Duodenal mucosa (tissue), 2 donors: ENCODE results near the gene GNPTAB.

Source experiments
- H3K27ac ChIP-seq: one replicate; pipeline ENCODE4 v1.7.0; 2013; ENCODE audit warnings: low read depth, low read length
- H3K27me3 ChIP-seq, 2 donors: one replicate each; pipeline ENCODE4 v1.7.0; 2013; ENCODE audit warnings: low read length in 2 of 2, control low read depth in 1 of 2; ENCODE audit not compliant: insufficient read depth in 2 of 2, control insufficient read depth in 1 of 2
- H3K36me3 ChIP-seq, 2 donors: one replicate each; pipeline ENCODE4 v1.7.0; 2013; ENCODE audit warnings: low read length in 2 of 2, control low read depth in 1 of 2; ENCODE audit not compliant: insufficient read depth in 2 of 2, control insufficient read depth in 1 of 2
- H3K4me1 ChIP-seq, 2 donors: one replicate each; pipeline ENCODE4 v1.7.0; 2013; ENCODE audit warnings: low read length in 2 of 2, control low read depth in 1 of 2; ENCODE audit not compliant: insufficient read depth in 2 of 2, control insufficient read depth in 1 of 2
- H3K4me3 ChIP-seq, 2 donors: one replicate each; pipeline ENCODE4 v1.7.0; 2013; ENCODE audit warnings: low read length in 2 of 2, low read depth in 1 of 2
- H3K9ac ChIP-seq, 2 donors: one replicate each; pipeline ENCODE4 v1.7.0; 2013; ENCODE audit warnings: low read length in 2 of 2, low read depth in 1 of 2
- H3K9me3 ChIP-seq, 2 donors: one replicate each; pipeline ENCODE4 v1.7.0; 2013; ENCODE audit warnings: low read length in 2 of 2, control low read depth in 1 of 2; ENCODE audit not compliant: control insufficient read depth in 1 of 2

GNPTAB gene

DNA sequence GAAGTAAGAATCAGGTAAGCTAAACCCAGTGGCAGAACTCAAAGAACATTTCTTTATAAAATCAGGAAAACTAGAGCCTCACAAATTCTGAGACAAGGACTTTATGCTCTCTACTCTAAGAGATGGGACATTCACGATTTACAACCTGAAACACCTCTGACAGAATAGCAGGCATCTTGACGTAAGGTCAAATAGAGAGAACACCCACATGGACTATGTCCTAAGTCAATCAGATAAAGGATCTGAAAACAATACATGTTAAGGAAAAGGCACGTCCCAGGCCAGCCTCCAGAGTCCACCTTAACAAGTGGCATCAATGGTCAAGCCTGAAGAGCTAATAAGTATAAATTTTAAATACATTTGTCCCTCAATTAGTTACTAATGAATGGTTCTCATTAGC lies 51.6 kb downstream of the GNPTAB start:
- no peak overlapping the region for H3K9ac ChIP-seq
- H3K27ac ChIP-seq, result no peak overlapping the region
- H3K27me3 ChIP-seq, result no peaks in the 10 kb centered on the region
- H3K4me3 ChIP-seq, result no peak overlapping the region
- H3K36me3 ChIP-seq, result peaks cover 0 to 18% of the 10 kb centered on the region in 2 donors
- no peaks in the 10 kb centered on the region for H3K9me3 ChIP-seq
- no peaks in the 10 kb centered on the region for H3K4me1 ChIP-seq

DNA sequence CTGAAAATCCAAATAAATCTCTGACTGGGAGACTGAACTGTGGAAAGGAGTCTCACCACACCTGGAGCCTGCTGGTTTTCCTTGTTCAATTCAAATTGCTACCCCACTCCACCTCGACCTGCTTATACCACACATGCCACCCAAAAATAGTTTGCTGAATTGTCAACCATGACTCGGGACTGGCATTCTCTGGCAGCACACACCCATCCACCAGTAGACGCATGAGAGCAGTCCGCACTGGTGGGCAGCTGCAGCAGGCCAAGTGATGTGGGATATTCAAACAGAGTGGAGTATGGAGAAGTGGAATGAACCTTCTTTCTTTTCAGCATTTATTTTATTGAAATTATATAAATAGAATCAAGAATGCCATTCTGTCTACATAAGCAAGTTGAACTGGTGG lies 52.8 kb downstream of the GNPTAB start:
- no peak overlapping the region for H3K27ac ChIP-seq
- H3K9ac ChIP-seq, result no peak overlapping the region
- no peak overlapping the region for H3K4me3 ChIP-seq
- H3K36me3 ChIP-seq, result peaks cover 0 to 15% of the 10 kb centered on the region in 2 donors
- no peaks in the 10 kb centered on the region for H3K27me3 ChIP-seq
- no peaks in the 10 kb centered on the region for H3K4me1 ChIP-seq
- no peaks in the 10 kb centered on the region for H3K9me3 ChIP-seq

DNA sequence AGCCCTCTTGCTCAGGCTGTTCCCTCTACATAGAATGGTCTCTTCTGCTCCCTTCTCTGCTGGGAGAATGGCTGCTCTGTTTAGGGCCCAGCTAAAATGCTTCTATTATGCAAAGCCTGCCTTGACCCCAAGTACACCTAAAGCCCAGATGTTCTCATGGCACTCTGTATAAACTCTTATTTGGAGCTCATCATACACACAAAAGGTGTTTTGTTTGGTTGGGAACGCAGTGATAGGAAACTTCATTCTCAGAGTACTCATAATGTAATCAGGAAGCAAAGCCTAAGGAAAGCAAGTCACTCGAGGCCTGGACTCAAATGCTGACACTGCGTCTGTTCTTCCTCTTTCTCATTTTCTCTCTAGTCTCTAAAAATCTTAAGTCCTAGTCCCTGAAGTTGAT lies 53.3 kb downstream of the GNPTAB start:
- no peaks in the 10 kb centered on the region for H3K9me3 ChIP-seq
- H3K9ac ChIP-seq, result no peak overlapping the region
- no peaks in the 10 kb centered on the region for H3K27me3 ChIP-seq
- H3K27ac ChIP-seq, result no peak overlapping the region
- H3K36me3 ChIP-seq, result peaks cover 0 to 15% of the 10 kb centered on the region in 2 donors
- H3K4me3 ChIP-seq, result no peak overlapping the region
- H3K4me1 ChIP-seq, result no peaks in the 10 kb centered on the region

DNA sequence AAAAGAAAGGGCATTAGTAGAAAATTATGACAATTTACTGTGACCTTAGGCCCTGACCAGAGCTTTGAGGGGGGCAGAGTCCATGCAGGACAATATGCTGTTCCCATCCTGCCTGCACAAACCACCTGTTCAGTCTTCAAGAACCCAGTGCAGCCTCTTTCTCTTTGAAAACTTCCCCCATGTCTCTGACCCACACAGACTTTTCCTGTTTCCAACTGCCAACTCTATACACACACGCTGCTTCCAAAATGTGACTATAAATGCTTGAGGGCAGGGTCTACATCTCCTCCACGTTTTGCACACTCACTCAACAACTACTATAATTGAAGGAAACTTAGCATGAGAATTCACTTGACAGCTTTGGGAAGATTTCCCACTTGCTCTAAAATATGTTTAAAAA lies 54.9 kb downstream of the GNPTAB start:
- Histone ChIP-seq H3K27ac (no peak overlapping the region), H3K27me3 (no peaks in the 10 kb centered on the region), H3K9ac (no peak overlapping the region), H3K4me1 (no peaks in the 10 kb centered on the region), H3K9me3 (no peaks in the 10 kb centered on the region), H3K36me3 (peaks cover 0 to 15% of the 10 kb centered on the region in 2 donors), H3K4me3 (no peak overlapping the region)

DNA sequence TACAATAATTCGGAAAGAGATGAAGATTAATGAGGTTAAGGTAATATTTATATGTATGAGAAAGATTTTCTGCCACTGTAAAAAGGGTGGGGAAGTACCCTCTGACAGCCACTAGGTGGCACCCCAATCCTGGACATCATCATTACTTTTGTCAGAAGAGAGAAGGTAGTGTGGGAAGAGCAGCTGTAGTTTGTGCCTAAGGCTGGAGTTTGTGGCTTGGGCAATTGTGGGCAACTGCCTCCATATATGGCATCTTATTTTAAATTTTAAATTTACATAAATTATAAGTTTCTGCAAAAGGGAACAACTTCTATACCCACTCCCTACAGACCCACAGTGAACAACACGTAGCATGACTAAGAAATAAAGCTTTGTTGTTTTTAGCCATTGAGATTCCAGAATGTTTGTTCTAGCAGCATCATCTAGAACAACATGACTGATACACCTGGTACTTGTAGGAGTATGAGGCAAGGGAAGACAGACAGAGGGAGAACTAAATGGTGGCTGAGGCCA lies 57.1 kb downstream of the GNPTAB start:
- Histone ChIP-seq H3K36me3 (peaks cover 3 to 29% of the 10 kb centered on the region in 2 donors), H3K4me1 (no peaks in the 10 kb centered on the region), H3K27ac (no peak overlapping the region), H3K9me3 (no peaks in the 10 kb centered on the region), H3K4me3 (no peak overlapping the region), H3K27me3 (no peaks in the 10 kb centered on the region), H3K9ac (no peak overlapping the region)

DNA sequence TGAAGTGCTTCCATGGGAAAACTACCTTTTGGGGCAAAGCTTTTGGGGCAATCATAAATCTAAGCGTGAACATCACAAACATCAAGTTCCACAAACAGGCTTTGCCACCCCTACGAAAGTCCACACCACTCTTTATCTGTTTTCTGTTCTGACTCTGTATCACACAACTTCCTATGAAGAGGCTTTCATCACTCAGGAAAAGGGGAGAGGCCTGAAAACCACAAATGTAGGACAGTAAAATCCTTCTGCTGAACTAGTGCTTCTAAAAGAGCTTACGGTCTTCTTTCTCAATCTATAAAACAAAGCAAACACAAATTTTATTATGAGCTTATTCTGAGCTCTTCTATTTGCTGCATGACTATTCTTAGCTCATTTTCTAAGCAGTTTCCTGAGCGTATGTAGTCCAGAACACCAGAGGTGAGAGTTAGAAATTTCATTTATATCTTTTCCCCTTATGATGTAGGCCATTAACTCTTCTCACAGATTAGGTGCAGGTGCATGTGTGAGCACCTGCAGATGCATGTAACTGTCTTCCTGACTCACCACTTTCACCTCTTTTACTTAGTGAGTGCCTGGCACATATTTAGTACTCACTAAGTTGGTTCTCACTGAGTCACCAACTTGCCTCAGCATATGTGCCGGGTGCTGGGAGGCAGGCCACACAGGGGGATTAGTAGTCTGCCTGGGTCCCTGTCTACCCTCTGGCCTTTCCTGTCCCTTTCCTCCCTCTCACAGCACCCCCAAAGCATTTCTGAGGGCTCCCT lies 58.6 kb downstream of the GNPTAB start:
- Histone ChIP-seq H3K4me3 (no peak overlapping the region), H3K4me1 (no peaks in the 10 kb centered on the region), H3K27ac (no peak overlapping the region), H3K36me3 (peaks cover 3 to 31% of the 10 kb centered on the region in 2 donors), H3K9me3 (no peaks in the 10 kb centered on the region), H3K27me3 (no peaks in the 10 kb centered on the region), H3K9ac (no peak overlapping the region)

DNA sequence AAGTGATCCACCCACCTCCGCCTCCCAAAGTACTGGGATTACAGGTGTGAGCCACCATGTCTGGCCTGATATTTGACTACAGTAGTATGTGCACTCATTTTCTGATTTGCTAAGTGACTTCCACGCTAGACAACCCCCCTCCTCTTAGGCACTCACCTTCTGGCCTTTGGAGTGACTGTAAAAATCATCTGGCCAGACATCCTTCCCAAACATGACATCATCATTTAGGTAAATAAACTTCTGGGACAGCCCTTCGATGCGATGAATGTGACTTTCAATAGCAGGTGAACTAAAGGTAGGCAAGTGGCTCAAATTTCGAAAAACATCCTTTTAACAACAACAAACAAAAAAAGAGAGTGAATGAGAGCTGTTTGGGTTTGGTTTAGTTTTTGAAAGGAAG lies 60.9 kb downstream of the GNPTAB start:
- Histone ChIP-seq H3K36me3 (peaks cover 3 to 32% of the 10 kb centered on the region in 2 donors), H3K4me1 (no peaks in the 10 kb centered on the region), H3K9me3 (no peaks in the 10 kb centered on the region)

DNA sequence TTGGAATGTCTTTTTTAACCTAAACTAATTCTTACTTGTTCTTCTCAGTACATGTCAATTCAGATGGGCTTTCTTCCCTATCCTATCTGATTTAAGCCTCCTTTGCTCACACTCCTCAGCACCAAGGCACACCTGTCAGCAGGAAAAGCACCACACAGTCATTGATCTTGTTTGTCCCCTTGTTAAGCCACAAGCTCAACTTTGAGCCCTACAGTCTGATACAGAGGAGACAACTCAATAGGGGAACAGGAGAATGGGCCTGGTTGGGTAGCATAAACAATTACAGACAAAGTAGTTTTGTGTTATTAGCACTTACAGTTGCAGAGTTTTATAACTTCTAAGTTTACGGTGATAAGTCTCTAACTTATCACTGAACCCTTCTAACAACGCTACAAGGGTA lies 62.0 kb downstream of the GNPTAB start:
- H3K4me3 ChIP-seq, result no peak overlapping the region
- H3K36me3 ChIP-seq, result peaks cover 3 to 34% of the 10 kb centered on the region in 2 donors

More for the DNA sequence above, 60.9 kb downstream of the GNPTAB start:
- Histone ChIP-seq H3K9ac (no peak overlapping the region), H3K27me3 (no peaks in the 10 kb centered on the region), H3K27ac (no peak overlapping the region), H3K4me3 (no peak overlapping the region)

DNA sequence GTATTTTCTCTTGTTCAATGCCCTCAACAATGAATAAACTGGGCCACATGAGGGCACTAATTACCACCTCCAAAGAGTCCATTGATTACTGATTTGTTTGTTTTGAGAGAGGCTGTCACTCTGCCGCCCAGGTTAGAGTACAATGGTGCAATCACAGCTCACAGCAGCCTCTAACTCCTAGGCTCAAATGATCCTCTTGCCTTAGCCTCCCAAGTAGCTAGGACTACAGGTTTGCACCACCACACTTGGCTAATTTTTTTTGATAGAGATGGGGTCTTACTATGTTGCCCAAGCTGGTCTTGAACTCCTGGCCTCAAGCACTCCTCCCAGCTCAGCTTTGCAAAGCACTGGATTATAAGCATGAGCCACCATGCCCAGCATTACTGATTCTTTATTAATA lies 63.2 kb downstream of the GNPTAB start:
- Histone ChIP-seq H3K4me3 (no peak overlapping the region), H3K27ac (no peak overlapping the region), H3K36me3 (peaks cover 3 to 34% of the 10 kb centered on the region in 2 donors), H3K9me3 (no peaks in the 10 kb centered on the region), H3K4me1 (peaks cover 0 to 3% of the 10 kb centered on the region in 2 donors), H3K27me3 (no peaks in the 10 kb centered on the region), H3K9ac (no peak overlapping the region)

More for the DNA sequence above, 62.0 kb downstream of the GNPTAB start:
- no peak overlapping the region for H3K9ac ChIP-seq
- H3K4me1 ChIP-seq, result no peaks in the 10 kb centered on the region
- H3K27ac ChIP-seq, result no peak overlapping the region
- H3K27me3 ChIP-seq, result no peaks in the 10 kb centered on the region
- H3K9me3 ChIP-seq, result no peaks in the 10 kb centered on the region

DNA sequence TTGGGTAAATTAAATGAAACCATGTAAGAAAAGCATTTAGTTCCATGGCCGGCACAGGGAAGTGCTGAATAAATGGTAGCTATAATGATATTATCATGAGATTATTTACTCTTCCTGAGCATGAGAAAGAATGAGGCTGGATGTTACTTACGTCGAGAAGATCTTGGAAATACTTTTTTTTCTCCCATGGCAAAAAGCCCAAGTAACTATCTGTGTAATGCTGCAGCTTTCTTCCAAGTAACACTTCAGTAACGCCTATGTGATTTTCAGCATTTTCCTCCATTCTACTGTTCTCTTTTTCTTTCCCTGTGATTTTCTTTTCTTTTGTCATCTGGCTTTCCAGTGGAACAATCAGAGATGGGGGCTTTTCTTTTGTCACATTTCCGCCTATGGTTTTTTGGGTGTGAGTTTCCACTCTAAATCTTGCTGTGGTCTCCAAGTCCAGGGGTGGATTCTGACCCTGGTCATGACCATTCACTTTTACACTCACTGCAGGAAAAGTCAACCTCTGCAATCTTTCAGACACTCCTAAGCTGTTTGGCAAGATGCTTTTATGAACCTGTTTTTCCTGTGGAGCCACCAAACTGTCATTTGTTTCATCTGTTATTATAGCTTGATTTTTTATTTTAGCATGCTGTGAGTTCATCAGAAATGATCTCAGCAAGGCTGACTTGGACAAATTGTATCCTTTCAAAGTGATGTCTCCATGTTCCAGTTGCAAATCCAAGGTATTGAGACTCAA lies 66.5 kb downstream of the GNPTAB start:
- peaks cover 8 to 42% of the 10 kb centered on the region in 2 donors for H3K36me3 ChIP-seq
- no peak overlapping the region for H3K27ac ChIP-seq

More for the DNA sequence above, 66.5 kb downstream of the GNPTAB start:
- Histone ChIP-seq H3K9ac (no peak overlapping the region), H3K4me1 (peaks cover 0 to 3% of the 10 kb centered on the region in 2 donors), H3K9me3 (no peaks in the 10 kb centered on the region), H3K4me3 (no peak overlapping the region), H3K27me3 (no peaks in the 10 kb centered on the region)
